Measurements from ENCODE around the gene HAUS2.

Gene HAUS2

DNA sequence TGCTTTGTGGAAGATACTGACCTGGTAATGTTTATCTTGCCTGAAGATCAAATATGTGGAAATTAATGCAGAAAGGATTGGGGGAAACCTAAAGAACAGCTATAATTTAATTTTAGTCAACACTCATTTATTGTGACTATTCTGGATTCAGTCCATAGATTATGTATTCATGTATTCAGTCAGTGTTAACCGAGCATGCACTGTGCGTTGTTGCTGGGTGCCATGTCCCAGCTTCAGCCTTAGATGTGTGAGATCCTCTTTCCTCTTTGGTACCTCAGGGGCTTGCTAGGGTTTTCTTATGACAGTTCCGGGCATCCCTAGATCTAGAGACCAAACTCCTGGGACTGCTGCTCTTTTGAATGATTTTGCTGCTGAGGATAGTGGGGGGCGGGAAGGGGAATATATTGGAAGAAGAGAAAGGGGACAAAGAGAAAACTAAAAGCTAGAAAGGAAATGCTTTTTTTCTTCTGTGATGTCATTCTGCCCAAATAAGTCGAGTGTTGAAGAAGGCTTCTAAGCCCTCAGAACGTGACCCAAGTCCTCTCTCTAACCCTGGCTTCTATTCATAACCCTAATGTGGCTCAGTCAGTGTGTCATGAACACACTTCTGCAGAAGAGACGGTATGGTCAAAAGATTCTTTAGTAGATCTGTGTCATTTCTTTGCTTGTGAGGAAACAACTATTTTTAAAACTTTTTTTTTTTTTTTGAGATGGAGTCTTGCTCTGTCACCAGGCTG is 60.3 kb downstream of the HAUS2 start:
- no peak overlapping the region for H3K4me3 ChIP-seq (ENCODE audit: low read depth, low read length)
- TF ChIP-seq, protein P1, sequence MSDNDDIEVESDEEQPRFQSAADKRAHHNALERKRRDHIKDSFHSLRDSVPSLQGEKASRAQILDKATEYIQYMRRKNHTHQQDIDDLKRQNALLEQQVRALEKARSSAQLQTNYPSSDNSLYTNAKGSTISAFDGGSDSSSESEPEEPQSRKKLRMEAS (IDR thresholded peaks at IDR 0.05; ENCODE audit: low read depth, low read length), result no peak
- TF ChIP-seq POLR2A (IDR thresholded peaks at IDR 0.05; ENCODE audit: extremely low read depth, insufficient read length), result no peak
- DNase-seq (ENCODE audit: low read depth), result peak; percentile 8

DNA sequence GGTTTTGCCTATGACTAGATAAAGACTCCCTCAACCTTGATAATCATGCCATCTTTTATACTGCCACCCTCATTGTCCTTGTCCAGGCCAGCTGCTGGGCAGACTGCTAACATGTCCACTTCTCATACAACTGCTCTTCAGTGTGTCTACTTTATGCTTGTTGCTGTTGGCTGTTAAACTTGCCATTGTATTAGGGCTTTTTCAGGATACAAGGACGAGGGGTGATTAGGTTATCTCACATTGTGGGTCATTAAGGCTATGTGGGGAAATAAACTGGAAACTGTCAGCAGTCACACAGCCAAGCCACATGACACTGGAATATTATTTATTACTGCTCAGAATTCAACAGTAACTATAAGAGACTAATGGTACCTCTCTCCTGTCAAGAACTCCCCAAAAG is 62.9 kb downstream of the HAUS2 start:
- DNase-seq (ENCODE audit: low read depth), result no peak
- no peak for TF ChIP-seq POLR2A (IDR thresholded peaks at IDR 0.05; ENCODE audit: extremely low read depth, insufficient read length)
- no peak for TF ChIP-seq MYC (IDR thresholded peaks at IDR 0.05; ENCODE audit: low read depth, low read length)
- TF ChIP-seq, protein P2, sequence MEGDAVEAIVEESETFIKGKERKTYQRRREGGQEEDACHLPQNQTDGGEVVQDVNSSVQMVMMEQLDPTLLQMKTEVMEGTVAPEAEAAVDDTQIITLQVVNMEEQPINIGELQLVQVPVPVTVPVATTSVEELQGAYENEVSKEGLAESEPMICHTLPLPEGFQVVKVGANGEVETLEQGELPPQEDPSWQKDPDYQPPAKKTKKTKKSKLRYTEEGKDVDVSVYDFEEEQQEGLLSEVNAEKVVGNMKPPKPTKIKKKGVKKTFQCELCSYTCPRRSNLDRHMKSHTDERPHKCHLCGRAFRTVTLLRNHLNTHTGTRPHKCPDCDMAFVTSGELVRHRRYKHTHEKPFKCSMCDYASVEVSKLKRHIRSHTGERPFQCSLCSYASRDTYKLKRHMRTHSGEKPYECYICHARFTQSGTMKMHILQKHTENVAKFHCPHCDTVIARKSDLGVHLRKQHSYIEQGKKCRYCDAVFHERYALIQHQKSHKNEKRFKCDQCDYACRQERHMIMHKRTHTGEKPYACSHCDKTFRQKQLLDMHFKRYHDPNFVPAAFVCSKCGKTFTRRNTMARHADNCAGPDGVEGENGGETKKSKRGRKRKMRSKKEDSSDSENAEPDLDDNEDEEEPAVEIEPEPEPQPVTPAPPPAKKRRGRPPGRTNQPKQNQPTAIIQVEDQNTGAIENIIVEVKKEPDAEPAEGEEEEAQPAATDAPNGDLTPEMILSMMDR (IDR thresholded peaks at IDR 0.05; ENCODE audit: low read depth, low read length), result no peak
- TF ChIP-seq, protein P1 (IDR thresholded peaks at IDR 0.05; ENCODE audit: low read depth, low read length), result no peak
- no peak overlapping the region for H3K4me3 ChIP-seq (ENCODE audit: low read depth, low read length)

DNA sequence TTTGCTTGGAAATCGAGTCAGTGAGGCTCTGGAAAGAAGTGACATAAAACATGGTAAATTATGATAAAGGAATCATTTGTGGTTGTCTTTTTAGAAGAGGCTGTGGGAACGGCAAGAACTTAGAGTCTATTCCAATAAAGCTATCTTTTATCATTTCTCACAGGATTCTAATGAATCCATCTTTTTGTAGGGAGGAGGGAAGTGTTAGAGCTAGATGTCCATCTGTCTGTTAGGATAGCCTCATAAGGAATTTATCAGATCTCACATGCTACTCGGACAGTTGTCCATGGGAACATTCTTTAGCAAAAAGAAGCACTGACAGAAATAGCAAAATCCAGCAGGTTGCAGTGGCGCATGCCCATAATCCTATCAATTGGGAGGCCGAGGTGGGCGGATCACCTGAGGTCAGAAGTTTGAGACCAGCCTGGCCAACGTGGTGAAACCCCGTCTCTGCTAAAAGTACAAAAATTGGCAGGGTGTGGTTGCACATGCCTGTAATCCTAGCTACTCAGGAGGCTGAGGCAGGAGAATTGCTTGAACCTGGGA is 63.8 kb downstream of the HAUS2 start:
- DNase-seq (ENCODE audit: low read depth), result no peak
- H3K4me3 ChIP-seq (ENCODE audit: low read depth, low read length), result no peak overlapping the region
- TF ChIP-seq, protein P1 (IDR thresholded peaks at IDR 0.05; ENCODE audit: low read depth, low read length), result no peak
- TF ChIP-seq, protein P2 (IDR thresholded peaks at IDR 0.05; ENCODE audit: low read depth, low read length), result no peak

DNA sequence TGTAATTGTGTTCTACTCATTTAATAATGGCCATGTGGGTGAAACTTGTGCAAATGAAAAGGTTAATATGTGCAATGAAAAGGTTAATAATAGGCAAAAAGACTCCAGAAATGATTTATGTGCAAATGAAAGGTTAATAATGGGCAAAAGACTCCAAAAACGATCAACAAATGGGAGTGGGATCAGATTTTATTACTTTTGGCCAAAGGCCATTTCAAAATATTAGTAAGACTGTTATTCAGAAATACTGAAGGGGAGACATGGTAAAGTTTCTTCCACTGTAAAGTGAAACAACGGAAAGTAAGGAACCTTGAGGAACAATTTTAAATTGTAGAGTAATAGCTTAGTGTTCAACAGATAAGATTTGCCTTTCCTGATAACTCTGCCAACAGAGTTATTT is 67.5 kb downstream of the HAUS2 start:
- DNase-seq (ENCODE audit: low read depth), result no peak
- TF ChIP-seq POLR2A (IDR thresholded peaks at IDR 0.05; ENCODE audit: extremely low read depth, insufficient read length), result no peak
- TF ChIP-seq, protein P2 (IDR thresholded peaks at IDR 0.05; ENCODE audit: low read depth, low read length), result no peak
- no peak for TF ChIP-seq MYC (IDR thresholded peaks at IDR 0.05; ENCODE audit: low read depth, low read length)
- TF ChIP-seq, protein P1 (IDR thresholded peaks at IDR 0.05; ENCODE audit: low read depth, low read length), result no peak
- H3K4me3 ChIP-seq (ENCODE audit: low read depth, low read length), result no peak overlapping the region

All from NB4 (cell line).